ENCODE results near the gene ANKS3. TPM values are rescaled to one million over a fixed set of nuclear protein-coding genes. Genes with fewer than 3 reads are reported as not detected.
"Not testable (repeated sequence)": the region's sequence is repeated elsewhere in the genome, so short reads cannot be mapped to it uniquely, and the experiment has no call there.

ANKS3 gene
- total RNA-seq, 2 donors from 2014 or later = 19.0 to 39.1 TPM

DNA sequence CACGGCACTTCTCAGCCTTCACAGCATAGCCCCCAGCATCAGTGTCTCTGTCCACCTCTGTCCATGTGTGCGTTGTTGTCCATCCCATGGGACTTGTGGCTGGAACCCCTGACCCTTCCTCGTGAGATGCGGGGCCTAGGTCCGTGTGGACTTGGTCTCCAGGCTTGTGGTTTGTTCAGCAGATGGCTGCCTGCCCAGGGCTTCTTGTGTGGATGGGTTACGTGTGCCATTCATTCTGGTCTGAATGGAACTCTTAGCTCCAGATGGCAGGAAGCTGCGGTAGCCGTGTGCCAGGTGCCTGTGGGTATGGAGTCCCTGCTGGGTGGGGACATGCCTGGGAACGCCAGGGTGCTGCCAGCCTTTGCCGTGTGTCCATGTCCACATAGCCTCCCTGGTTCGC lies 72.4 kb downstream of the ANKS3 start:
- Mint-ChIP-seq H3K27me3 (no peaks in the 10 kb centered on the region), H3K4me3 (no peak overlapping the region), H3K9me3 (no peaks in the 10 kb centered on the region), H3K4me1 (ENCODE audit: low read depth in 2 of 2) (peaks cover 17 to 36% of the 10 kb centered on the region in 2 donors), H3K36me3 (no peaks in the 10 kb centered on the region), H3K27ac (no peak overlapping the region)
- ATAC-seq = no peak
- DNase-seq (ENCODE audit: low spot score) = no peak

DNA sequence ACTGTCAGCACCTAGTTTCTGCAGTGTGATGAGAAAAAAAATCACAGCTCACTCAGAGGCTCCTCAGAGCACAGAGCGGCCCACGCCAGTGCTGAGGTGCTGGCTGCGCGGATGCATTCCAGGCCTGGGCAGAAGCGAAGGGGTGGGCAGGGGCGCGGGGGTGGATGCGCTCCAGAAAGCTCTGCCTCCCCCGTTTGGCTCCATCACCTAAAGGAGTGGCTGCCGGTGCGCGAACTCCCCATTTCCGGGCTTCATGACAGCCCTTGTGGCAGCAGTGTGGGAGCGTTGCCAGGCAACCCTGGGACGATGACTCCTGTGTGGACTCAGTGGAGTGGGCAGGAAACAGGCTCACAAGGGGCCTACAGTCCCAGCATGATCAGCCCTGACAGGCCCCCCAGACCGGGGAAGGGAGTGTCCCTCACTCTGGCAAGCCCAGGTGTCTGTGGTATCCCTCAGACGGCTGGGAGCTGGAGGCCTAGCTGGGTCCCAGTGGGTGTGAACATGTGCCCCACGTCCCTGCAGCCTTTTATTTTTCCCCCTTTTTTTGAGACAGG lies 73.5 kb downstream of the ANKS3 start:
- H3K4me1 Mint-ChIP-seq (ENCODE audit: low read depth in 2 of 2) = peaks cover 17 to 36% of the 10 kb centered on the region in 2 donors
- ATAC-seq (peak; percentile 81 to 86), DNase-seq (ENCODE audit: low spot score) (peak; percentile 86)
- no peaks in the 10 kb centered on the region for H3K36me3 Mint-ChIP-seq
- H3K27ac Mint-ChIP-seq = peak overlapping the region in 1 of 2 donors; percentile 64
- no peak overlapping the region for H3K4me3 Mint-ChIP-seq
- no peaks in the 10 kb centered on the region for H3K27me3 Mint-ChIP-seq
- no peaks in the 10 kb centered on the region for H3K9me3 Mint-ChIP-seq

DNA sequence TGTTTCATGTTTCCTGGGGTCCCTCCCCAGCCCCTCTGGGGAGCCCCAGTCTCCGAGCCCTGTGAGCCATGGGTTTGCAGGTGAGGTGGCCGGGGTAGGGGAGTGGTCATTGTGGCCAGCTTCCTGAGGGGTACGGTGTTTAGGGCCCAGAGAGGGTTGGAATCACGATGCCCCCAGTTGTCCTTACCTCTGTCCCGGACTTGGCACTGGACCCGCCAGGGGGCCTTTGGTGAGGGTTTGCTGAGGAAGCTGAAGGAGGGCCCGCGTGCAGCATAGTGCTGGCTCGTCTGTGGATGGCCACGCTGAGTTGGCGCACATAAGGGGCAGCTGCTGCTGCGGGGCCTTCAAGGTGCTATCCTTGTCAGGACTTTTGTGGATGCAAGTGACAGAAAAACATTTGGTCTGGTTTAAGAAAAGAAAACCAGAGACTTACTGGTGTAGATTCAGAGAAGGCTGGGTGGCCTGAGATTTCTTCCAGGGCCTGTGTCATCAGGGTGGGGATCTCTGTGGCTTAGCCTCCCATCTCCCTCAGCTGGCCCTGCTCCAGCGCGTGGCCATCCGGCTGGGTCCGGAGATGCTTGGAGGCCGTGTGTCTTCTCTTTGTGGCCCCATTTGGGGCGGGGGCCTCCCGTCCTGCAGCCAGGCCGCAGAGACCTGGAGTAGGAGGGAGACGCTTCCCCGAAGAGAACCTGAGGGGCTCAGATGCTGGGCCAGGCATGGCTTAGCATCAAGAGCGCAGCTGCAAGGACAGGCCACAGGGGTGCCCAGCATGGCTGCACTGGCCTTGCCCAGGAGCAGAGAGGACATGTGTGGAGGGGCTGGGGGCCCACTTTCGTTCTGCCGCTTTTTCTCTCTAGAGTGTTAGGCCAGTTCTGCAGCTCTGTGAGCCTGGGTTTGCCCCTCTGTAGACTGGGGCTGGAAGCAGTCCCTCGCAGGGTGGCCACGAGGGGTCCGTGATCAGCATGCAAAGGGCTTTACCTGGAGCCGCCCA lies 74.4 kb downstream of the ANKS3 start:
- no peaks in the 10 kb centered on the region for H3K9me3 Mint-ChIP-seq
- no peaks in the 10 kb centered on the region for H3K27me3 Mint-ChIP-seq
- ATAC-seq = no peak
- peaks cover 14 to 31% of the 10 kb centered on the region in 2 donors for H3K4me1 Mint-ChIP-seq (ENCODE audit: low read depth in 2 of 2)
- no peak overlapping the region for H3K27ac Mint-ChIP-seq
- no peak overlapping the region for H3K4me3 Mint-ChIP-seq
- no peaks in the 10 kb centered on the region for H3K36me3 Mint-ChIP-seq
- DNase-seq (ENCODE audit: low spot score) = no peak

DNA sequence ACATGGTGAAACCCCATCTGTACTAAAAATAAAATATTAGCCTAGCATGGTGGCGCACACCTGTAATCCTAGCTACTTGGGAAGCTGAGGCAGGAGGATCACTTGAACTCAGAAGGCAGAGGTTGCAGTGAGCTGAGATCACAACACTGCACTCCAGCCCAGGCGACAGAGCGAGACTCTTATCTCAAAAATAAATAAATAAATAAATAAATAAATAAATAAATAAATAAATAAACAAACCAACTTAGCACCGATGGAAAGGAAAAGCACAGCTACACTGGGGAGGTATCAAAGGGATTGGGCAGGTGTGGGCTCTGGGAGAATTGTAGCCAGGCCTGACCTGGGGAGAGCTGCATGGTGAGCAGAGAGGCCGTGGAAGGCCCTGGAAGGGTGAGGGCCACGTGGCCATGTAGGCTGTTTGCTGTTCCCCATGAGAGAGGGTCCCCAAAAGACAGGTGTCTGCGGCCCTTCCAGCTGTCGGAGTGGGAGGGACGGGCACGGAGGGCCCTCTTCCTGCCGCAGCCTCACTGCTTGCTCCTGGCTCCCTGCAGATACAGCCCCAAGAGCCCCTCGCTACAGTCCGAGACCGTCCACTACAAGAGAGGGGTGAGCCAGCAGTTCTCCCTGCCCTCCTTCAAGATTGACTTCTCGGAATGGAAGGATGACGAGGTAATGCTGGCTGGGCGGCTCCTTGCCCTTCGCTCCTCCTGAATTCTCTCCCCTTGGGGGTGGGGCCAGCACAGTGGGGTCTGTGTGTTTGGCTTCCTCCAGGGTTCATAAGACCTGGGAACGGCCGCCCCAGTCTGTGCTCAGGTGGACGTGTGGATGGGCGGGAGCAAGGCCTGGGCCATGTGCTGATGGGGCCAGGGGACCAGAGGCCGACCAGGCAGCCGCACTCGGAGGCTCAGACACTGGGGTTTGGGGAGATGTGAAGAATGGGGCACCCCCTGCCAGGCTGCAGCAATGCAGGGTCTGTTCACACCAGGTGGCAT lies 77.1 kb downstream of the ANKS3 start:
- Mint-ChIP-seq H3K36me3 (no peaks in the 10 kb centered on the region), H3K4me3 (no peak overlapping the region), H3K9me3 (no peaks in the 10 kb centered on the region), H3K4me1 (ENCODE audit: low read depth in 2 of 2) (peaks cover 0 to 17% of the 10 kb centered on the region in 2 donors), H3K27me3 (no peaks in the 10 kb centered on the region), H3K27ac (no peak overlapping the region)
- ATAC-seq (no peak), DNase-seq (ENCODE audit: low spot score) (no peak)

DNA sequence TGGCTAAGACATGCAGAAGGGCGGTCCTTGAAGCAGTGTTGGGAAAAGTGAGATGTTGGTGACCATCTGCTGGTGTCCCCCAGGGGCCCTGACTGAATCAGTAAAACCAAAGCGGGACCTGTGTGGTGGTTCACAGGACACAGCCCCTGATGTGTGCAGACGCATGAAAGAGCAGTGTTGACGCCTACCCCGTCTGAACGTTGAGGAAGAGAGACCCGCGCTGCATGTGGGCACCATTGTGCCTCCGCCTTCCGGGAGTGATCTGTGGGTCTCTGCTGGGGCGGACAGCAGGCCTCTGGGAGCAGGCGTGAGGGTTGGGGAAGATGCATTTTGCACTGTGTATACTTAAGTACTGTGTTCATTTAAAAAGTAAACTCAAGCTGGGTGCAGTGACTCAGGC lies 77.8 kb downstream of the ANKS3 start:
- Mint-ChIP-seq H3K4me1 (ENCODE audit: low read depth in 2 of 2) (peaks cover 0 to 15% of the 10 kb centered on the region in 2 donors), H3K27me3 (no peaks in the 10 kb centered on the region), H3K36me3 (no peaks in the 10 kb centered on the region), H3K4me3 (no peak overlapping the region), H3K9me3 (no peaks in the 10 kb centered on the region), H3K27ac (no peak overlapping the region)
- DNase-seq (ENCODE audit: low spot score) = no peak
- ATAC-seq = no peak

DNA sequence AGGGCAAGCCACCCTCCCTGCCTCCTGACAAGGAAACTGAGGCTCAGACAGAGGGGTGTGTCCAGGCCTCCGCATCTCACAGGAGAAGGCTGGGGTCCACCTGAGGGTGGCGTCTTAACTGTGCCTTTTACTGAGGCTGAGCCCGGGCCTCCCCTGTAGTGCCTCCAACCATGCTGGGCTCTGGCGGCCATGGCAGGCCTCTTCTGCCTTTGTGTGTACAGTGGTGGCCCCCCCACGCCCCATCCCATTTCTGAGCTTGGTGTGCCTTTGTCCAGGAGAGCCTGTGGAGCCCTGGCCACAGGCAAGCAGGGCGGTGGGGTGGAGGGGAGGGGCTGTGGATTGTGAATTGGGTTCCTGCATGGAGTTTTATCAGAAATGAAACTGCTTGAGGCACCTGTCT lies 78.3 kb downstream of the ANKS3 start:
- Mint-ChIP-seq H3K27ac (no peak overlapping the region), H3K27me3 (no peaks in the 10 kb centered on the region), H3K4me1 (ENCODE audit: low read depth in 2 of 2) (peaks cover 0 to 13% of the 10 kb centered on the region in 2 donors), H3K36me3 (no peaks in the 10 kb centered on the region), H3K4me3 (no peak overlapping the region), H3K9me3 (no peaks in the 10 kb centered on the region)
- no peak for ATAC-seq
- no peak for DNase-seq (ENCODE audit: low spot score)

DNA sequence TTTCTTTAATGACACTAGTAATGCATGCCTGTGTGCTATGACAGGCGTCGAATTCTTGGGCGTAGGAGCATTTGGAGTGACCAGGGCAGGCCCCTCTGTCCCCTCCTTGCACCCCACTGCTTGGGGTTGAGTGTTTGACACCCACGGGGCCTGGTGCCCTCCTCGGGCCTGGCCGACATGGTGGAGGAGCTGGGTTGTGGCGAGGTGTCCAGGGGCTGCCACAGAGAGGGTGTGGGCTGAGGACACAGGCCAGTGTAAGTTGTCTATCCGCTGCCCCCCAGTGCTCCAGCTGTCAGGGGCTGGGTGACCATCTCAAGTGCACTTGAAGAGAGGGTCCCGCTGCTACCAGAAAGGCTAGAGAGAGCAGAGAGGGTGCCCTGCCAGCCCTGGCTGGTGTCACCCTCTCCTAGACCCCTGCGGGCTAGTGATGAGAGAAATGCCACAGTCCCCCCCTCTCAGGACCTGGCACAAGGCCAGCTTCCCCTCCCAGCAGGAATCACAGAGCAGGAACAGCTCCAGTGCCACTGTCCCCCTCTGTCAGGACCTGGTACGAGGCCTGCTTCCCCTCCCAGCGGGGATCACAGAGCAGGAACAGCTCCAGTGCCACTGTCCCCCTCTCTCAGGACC lies 79.0 kb downstream of the ANKS3 start:
- no peak for ATAC-seq
- no peaks in the 10 kb centered on the region for H3K9me3 Mint-ChIP-seq
- no peaks in the 10 kb centered on the region for H3K27me3 Mint-ChIP-seq
- no peak overlapping the region for H3K27ac Mint-ChIP-seq
- H3K36me3 Mint-ChIP-seq = no peaks in the 10 kb centered on the region
- DNase-seq (ENCODE audit: low spot score) = no peak
- peaks cover 6 to 12% of the 10 kb centered on the region in 2 donors for H3K4me1 Mint-ChIP-seq (ENCODE audit: low read depth in 2 of 2)
- H3K4me3 Mint-ChIP-seq = no peak overlapping the region

DNA sequence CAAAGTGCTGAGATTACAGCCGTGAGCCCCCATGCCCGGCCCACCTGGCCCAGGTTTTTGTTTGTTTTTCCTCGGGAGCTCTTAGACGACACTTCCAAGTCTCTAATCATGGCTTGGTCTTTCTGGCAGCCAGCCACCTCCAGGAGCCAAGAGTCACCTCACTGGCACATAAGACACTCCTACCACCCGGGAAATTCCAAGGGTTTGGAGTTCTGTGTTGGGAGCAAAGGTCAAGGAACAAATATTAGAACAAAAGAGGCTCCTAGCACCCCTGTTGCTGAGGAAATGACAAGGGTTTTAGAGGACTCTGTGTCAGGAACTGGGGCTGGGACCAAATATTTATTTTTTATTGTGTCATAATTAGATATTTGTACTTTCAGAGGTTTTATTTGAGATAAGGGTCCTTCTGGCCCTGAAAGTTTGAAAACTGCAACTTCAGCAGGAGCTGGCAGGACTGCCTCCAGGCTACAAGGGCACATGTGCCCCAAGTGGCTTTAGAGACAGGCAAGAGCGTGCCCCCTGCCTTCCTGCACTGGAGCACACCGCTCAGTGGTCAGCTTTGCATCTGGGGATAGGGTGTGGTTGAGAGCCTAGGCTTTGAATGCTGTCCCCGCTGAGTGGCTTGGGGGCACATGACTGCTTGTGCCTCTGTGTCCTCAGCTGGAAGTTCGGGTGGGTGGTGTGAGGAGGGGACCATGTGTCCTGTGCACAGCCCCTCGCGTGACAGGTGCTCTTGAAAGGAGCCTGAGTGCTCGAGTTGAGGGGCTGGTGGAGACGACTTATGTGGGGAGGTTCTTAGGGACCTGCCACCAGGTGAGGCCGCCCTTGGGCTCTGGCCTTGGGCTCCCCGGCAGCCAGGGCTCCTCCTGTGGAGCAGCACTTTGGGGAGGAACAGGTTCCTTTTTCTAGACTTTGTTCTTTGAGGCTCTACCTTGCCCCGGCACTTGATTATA lies 79.8 kb downstream of the ANKS3 start:
- ATAC-seq = no peak
- Mint-ChIP-seq H3K27me3 (no peaks in the 10 kb centered on the region), H3K4me3 (no peak overlapping the region), H3K36me3 (no peaks in the 10 kb centered on the region), H3K27ac (no peak overlapping the region), H3K9me3 (no peaks in the 10 kb centered on the region), H3K4me1 (ENCODE audit: low read depth in 2 of 2) (peaks cover 9 to 13% of the 10 kb centered on the region in 2 donors)
- no peak for DNase-seq (ENCODE audit: low spot score)

DNA sequence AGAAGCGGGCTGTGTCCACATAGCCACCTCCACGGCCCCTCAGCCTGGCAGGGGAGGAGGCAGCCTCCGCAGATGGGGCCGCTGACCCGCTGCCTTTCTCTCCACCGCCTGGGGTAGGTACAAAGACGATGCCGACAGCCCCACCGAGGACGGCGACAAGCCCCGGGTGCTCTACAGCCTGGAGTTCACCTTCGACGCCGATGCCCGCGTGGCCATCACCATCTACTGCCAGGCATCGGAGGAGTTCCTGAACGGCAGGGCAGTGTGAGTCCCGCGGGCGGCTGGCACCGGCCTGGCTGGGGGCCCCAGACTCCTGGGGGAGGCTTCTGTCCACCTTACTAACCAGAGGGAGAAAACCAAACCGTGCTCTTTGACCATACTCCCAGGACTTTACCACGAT lies 81.5 kb downstream of the ANKS3 start:
- no peaks in the 10 kb centered on the region for H3K9me3 Mint-ChIP-seq
- no peak overlapping the region for H3K27ac Mint-ChIP-seq
- H3K4me1 Mint-ChIP-seq (ENCODE audit: low read depth in 2 of 2) = peaks cover 11 to 13% of the 10 kb centered on the region in 2 donors
- no peaks in the 10 kb centered on the region for H3K27me3 Mint-ChIP-seq
- no peak overlapping the region for H3K4me3 Mint-ChIP-seq
- ATAC-seq = no peak
- no peaks in the 10 kb centered on the region for H3K36me3 Mint-ChIP-seq
- no peak for DNase-seq (ENCODE audit: low spot score)

DNA sequence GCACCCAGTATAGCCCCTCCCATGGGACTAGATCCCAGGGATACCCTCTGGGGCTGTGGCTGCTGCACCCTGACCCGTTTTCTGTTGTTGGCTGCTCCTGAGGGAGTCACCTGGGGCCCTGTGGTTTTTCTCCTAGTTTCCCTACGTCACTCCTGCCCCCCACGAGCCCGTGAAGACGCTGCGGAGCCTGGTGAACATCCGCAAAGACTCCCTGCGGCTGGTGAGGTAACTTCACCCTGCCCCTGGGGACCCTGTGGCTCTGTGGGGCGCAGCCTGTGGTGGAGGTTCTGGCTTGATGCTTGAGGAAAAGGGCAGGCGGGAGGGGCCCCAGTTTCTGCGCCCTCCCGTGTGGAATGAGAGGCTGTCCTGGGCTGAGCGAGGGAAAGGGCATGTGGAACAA lies 82.2 kb downstream of the ANKS3 start:
- Mint-ChIP-seq H3K27ac (no peak overlapping the region), H3K9me3 (no peaks in the 10 kb centered on the region), H3K36me3 (no peaks in the 10 kb centered on the region), H3K4me1 (ENCODE audit: low read depth in 2 of 2) (peaks cover 11 to 13% of the 10 kb centered on the region in 2 donors), H3K27me3 (no peaks in the 10 kb centered on the region), H3K4me3 (no peak overlapping the region)
- ATAC-seq = no peak
- no peak for DNase-seq (ENCODE audit: low spot score)

DNA sequence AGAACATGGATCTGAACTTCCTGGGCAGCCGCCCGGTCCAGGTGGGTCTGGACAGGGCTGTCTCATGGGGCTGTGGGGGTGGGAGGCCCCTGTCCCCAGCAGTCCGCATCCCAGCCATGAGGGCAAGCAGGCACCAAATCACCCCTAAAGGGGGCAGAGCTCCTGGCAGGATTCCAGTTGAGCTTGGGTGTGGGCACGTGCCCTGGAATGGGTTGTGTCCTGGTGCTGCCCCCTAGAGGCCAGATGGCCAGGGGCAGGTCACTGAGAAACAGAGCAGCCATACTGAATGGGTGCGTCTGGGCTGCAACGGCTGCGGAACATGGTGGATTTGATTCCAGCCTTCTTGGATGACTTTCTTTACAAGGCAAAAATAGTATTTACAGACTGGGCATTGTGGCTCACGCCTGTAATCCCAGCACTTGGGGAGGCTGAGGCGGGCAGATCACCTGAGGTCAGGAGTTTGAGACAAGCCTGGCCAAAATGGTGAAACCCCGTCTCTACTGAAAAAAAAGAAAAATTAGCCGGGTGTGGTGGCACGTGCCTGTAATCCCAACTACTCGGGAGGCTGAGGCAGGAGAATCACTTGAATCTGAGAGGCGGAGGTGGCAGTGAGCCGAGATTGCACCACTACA lies 83.5 kb downstream of the ANKS3 start:
- not testable (repeated sequence) for H3K9me3 Mint-ChIP-seq, H3K36me3 Mint-ChIP-seq, H3K4me3 Mint-ChIP-seq, H3K27me3 Mint-ChIP-seq
- peak; percentile 73 for ATAC-seq
- peak; percentile 75 for DNase-seq (ENCODE audit: low spot score)
- peak overlapping the region; percentile 28 to 69 for H3K27ac Mint-ChIP-seq
- H3K4me1 Mint-ChIP-seq (ENCODE audit: low read depth in 2 of 2) = peaks cover 13 to 14% of the 10 kb centered on the region in 2 donors
